HFF-Myc (cell line): Measurements from ENCODE around the gene SIN3B.

Source experiments
- DNase-seq: peaks from one replicate; pipeline ENCODE4 v3.0.0-alpha.2; 2011; ENCODE audit warnings: low read depth; ENCODE audit errors: extremely low read depth
- H3K4me3 ChIP-seq: replicated peaks from 2 replicates; pipeline ENCODE4 v1.5.1; 2011; ENCODE audit warnings: low read depth, mild to moderate bottlenecking, control low read depth, low read length
- CTCF ChIP-seq: IDR thresholded peaks from 2 replicates; pipeline ENCODE4 v1.5.1; 2012; ENCODE audit warnings: mild to moderate bottlenecking, low read depth, low read length, control low read depth; ENCODE audit errors: missing control alignments

SIN3B gene

DNA sequence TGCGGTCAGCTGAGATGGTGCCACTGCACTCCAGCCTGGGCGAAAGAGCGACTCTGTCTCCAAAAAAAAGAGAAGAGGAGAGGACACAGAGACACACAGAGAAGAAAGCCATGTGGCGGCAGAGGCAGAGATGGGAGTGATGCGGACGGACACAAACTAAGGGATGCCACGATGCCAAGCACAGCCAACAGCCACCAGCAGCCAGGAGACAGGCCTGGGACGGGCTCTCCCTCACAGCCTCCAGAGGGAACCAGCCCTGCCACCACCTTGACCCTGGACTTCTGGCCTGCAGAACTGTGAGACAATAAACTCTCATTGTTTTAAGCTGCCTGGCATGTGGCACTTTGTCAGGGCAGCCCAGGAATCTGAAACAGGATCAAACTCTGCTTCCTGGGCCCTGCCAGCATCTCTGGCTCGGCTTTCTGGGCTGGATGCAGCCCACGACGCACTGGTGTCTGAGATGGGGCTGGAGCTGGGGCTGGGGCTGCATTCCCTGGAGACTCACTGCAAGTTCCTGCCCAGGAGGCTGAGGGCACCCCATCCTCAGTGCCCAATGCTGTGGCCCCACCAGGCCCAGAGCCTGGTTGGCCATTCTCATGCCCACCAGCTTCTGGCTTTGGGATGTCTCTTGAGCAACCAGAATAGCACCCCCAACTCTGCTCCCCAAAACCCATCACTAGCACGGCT is 62.6 kb downstream of the SIN3B start:
- DNase-seq: no peak
- H3K4me3 ChIP-seq: no peak overlapping the region
- no peak for TF ChIP-seq CTCF

GRCh38 chr19:16892436-16892835 is 63.2 kb downstream of the SIN3B start:
- no peak overlapping the region for H3K4me3 ChIP-seq
- no peak for DNase-seq

DNA sequence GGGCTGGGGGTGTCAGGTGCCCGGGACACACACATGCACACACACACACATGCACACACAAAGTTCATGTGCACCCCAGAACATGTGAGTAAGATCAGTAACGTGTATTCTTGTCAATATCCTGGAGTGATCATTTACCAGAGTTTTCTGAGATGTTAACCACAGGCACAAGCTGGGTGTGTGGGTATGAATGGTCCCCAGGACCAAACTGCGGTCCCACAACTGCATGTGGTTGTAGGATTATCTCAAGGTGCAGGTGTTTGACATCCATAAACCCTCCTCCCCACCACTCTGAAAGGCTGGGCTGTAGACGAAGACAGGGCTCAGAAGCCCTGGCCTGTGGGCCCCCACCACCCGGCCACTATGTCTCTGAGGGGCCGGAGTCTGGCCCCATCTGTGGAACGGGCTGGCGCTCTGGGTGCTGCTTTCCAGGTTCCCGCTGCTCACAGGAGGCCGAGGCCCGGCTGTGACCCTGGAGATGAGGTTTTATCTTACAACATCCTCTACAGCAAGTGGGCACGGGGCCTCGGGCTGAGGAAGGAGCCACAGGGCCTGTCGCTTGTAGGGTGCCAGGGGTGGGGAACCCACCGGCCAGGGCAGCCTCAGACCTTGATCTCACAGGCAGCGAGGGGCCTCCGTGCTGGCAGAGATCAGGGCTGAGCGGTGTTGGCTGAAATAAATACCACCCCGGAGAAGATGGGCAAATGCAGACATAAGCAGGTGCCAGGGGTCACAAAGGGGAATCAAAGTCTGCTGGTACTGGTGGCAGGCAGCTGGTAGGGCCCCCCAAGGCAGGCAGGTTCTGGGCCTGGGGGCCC is 63.9 kb downstream of the SIN3B start:
- no peak for DNase-seq
- H3K4me3 ChIP-seq: no peak overlapping the region
- TF ChIP-seq CTCF: no peak

More at GRCh38 chr19:16892436-16892835, 63.2 kb downstream of the SIN3B start:
- TF ChIP-seq CTCF: no peak

DNA sequence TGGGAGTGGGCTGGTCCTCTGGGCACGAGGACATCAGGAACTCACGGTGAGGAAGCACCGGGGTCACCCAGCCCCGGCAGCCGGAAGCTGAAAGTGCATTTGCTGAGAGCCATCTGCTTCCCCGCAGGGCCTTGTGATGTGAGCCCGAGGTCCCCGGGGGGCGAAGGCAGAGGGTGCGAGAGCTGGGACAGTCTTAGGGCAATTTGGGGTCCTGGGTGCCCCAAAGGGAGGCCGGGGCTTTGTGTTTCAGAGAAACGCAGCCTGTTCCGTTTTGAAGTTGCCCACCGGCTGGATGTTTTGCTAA is 64.4 kb downstream of the SIN3B start:
- no peak for DNase-seq
- TF ChIP-seq CTCF: no peak
- no peak overlapping the region for H3K4me3 ChIP-seq

- TF ChIP-seq CTCF: no peak
- no peak for DNase-seq
- H3K4me3 ChIP-seq: no peak overlapping the region
Observed at GRCh38 chr19:16894080-16894479, 64.9 kb downstream of the SIN3B start.

DNA sequence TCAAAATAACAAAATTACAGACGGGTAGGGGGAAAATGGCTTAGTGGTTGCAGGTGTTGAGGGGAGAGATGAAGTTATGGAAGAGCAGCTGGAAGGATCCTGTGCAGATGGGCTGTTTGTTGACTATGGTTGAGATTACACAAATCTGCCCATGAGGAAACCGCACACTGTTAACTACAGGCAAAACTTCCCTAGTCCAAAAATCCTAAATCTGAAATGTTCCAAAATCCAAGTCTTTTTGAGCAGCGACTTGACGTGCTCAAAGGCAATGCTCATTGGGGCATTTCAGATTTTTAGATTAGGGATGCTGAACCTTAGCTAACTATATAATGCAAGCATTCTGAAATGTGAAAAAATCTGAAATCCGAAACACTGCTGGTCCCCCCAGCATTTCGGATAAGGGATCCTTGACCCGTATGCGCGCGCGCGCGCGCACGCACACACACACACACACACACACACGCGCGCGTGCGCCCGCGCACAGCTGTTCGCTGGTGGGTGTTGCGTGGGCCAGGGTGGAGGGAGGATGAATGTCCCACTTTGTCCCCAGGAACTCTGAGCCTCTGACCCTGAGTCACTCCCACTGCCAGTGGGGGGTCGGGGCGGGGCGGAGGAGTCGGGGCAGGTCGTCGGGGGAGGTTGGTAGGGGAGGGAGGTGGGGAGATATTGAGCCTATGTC is 66.4 kb downstream of the SIN3B start:
- no peak for TF ChIP-seq CTCF
- no peak overlapping the region for H3K4me3 ChIP-seq
- no peak for DNase-seq
